Upper lobe of right lung (tissue), 1 donor: ENCODE measurements around the gene RNF186. TPM values are rescaled to one million over a fixed set of nuclear protein-coding genes. Genes with fewer than 3 reads are reported as not detected.
"Not testable (repeated sequence)": the region's sequence is repeated elsewhere in the genome, so short reads cannot be mapped to it uniquely, and the experiment has no call there.

Source experiments
- ATAC-seq: fragments of 200-7000 bp; cut with Tn5 transposase; one replicate; pipeline ENCODE4 v1.9.1; 2020; ENCODE audit warnings: mild to moderate bottlenecking, moderate library complexity
- DNase-seq: peaks from one replicate; pipeline ENCODE4 v3.0.0-alpha.2; 2020
- H3K27ac ChIP-seq: fragments of 200-600 bp; one replicate; pipeline ENCODE4 v1.8.0; 2022
- H3K27me3 ChIP-seq: fragments of 200-600 bp; one replicate; pipeline ENCODE4 v1.8.0; 2022; ENCODE audit warnings: mild to moderate bottlenecking
- H3K36me3 ChIP-seq: fragments of 200-600 bp; one replicate; pipeline ENCODE4 v1.8.0; 2022
- H3K4me1 ChIP-seq: fragments of 200-600 bp; one replicate; pipeline ENCODE4 v1.8.0; 2022
- H3K4me3 ChIP-seq: fragments of 200-600 bp; one replicate; pipeline ENCODE4 v1.8.0; 2022; ENCODE audit warnings: mild to moderate bottlenecking
- H3K9me3 ChIP-seq: fragments of 200-600 bp; one replicate; pipeline ENCODE4 v1.8.0; 2022
- intact Hi-C: fragments of 100-400 bp; cut with DNase I; formaldehyde crosslinking; loops from one replicate; pipeline ENCODE4 v1.11.0; 2022
- total RNA-seq: library from RNA; stranded (reverse); fragmentation: NEBNext Ultra II Directional; extraction: Animal tissue kit (Norgen Biotek cat#: 25700); gene quantifications from one replicate; pipeline ENCODE4 v1.2.1, GENCODE V29; 2021
- TF ChIP-seq, protein P1 (sequence below): fragments of 200-600 bp; IDR thresholded peaks from one replicate; pipeline ENCODE4 v1.8.0; 2022; ENCODE audit warnings: antibody characterized with exemption
- donor health status: DM: no; HTN: yes; CAD: no; lungs with severe emphysema.

RNF186 gene
- total RNA-seq, 1 donor from 2014 or later = not detected

DNA sequence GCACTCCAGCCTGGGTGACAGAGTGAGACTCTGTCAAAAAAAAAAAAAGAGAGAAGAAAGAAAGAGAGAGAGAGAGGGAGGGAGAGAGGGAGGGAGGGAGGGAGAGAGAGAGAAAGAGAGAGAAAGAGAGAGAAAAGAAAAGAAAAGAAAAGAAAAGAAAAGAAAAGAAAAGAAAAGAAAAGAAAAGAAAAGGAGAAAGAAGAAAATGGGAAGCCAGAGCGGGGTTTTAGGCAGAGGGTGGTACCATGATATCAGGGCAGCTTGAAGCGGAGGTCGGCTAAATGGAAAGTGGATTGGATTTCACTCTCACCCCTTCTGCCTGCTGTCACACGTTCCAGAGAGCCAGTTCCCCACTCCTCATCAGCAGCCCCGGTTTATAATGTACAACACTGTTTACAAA lies 17.3 kb downstream of the RNF186 start:
- no peaks in the 10 kb centered on the region for H3K9me3 ChIP-seq

DNA sequence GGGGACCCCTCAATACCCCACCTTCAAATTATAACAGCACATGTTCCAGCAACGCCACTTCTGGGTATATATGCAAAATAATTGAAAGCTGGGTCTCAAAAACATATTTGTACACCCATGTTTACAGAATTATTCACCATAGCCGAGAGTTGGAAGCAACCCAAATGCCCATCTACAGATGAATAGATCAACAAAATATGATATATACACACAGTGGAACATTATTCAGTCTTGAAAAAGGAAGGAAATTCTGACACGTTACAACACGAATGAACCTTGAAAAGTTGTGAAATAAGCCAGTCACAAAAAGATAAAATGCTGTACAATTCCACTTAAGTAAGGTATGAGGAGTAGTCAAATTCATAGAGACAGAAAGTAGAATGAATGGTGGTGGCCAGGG lies 20.5 kb downstream of the RNF186 start:
- no peak overlapping the region for H3K27ac ChIP-seq
- no peak for DNase-seq
- TF ChIP-seq, protein P1, sequence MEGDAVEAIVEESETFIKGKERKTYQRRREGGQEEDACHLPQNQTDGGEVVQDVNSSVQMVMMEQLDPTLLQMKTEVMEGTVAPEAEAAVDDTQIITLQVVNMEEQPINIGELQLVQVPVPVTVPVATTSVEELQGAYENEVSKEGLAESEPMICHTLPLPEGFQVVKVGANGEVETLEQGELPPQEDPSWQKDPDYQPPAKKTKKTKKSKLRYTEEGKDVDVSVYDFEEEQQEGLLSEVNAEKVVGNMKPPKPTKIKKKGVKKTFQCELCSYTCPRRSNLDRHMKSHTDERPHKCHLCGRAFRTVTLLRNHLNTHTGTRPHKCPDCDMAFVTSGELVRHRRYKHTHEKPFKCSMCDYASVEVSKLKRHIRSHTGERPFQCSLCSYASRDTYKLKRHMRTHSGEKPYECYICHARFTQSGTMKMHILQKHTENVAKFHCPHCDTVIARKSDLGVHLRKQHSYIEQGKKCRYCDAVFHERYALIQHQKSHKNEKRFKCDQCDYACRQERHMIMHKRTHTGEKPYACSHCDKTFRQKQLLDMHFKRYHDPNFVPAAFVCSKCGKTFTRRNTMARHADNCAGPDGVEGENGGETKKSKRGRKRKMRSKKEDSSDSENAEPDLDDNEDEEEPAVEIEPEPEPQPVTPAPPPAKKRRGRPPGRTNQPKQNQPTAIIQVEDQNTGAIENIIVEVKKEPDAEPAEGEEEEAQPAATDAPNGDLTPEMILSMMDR = no peak
- H3K4me1 ChIP-seq = no peaks in the 10 kb centered on the region
- intact Hi-C loops = no loop called here
- no peaks in the 10 kb centered on the region for H3K27me3 ChIP-seq
- H3K4me3 ChIP-seq = no peak overlapping the region
- H3K9me3 ChIP-seq = no peaks in the 10 kb centered on the region
- H3K36me3 ChIP-seq = no peaks in the 10 kb centered on the region
- ATAC-seq = no peak

More for the DNA sequence above, 17.3 kb downstream of the RNF186 start:
- Histone ChIP-seq H3K4me1 (peaks cover 5% of the 10 kb centered on the region), H3K4me3 (no peak overlapping the region), H3K36me3 (no peaks in the 10 kb centered on the region), H3K27ac (no peak overlapping the region), H3K27me3 (no peaks in the 10 kb centered on the region)
- DNase-seq = no peak
- ATAC-seq = no peak
- intact Hi-C loops = no loop called here
- TF ChIP-seq, protein P1 = no peak

DNA sequence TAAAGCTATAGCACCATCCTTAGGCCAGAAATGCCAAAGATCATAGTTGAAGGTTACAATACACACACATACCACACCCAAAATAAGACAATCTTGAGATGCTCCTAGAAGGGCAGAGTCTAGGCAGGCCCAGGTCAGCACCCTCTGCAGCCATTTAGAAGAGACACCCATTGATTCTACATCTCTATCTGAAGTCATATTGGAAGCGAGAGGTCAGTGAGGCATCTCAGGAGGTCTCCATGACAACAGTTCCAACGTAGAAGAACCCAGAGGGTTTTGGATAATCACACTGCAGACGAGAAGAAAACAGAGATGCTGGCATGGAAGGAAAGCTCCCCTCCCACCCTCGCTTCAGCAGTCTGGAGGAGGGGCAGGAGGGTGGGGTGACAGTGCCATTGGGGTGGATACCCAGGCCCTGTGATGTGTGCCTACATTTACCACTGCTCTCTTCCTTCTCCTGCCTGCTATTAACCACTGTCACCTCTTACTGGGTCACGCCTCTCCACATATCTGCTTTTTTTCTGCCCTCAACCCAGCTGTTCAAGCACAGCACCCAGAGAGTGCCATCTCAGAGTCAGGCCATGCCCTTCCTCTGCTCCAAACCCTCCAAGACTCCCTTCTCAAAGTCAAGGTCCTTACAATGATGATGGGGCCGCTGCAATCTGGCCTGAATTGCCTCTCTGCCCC lies 21.6 kb downstream of the RNF186 start:
- DNase-seq (no peak), ATAC-seq (no peak)
- intact Hi-C loops = no loop called here

DNA sequence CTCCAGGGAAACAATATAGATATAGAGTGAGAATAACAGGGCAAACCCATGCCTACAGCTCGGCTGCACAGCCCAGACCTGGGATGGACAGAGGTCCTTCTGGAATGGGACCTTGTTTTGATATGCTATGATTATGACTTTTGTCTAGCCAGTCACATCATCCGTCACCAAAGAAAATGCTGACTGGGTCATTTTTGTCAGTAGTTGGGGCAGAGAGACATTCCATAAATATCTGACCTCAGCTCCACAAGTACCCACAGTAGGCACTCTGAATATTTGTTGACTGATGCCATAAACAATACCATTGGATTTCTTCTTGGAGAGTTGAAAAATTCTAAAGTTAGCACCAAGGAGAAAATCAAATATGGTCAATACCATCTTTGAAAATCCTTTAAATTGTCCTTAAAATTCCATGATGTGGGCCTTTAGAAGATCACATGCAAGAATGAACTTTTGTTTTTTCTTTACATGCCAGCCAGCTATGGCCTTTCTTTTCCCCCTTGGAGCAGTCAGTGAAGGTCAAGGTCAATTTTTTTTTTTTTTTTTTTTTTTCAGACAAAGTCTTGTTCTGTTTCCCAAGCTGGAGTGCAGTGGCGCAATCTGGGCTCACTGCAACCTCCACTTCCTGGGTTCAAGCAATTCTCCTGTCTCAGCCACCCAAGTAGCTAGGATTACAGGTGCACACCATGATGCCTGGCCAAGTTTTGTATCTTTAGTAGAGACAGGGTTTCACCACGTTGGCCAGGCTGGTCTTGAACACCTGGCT lies 22.7 kb downstream of the RNF186 start:
- Histone ChIP-seq H3K9me3 (no peaks in the 10 kb centered on the region), H3K36me3 (no peaks in the 10 kb centered on the region), H3K4me3 (no peak overlapping the region), H3K27me3 (no peaks in the 10 kb centered on the region), H3K27ac (no peak overlapping the region), H3K4me1 (no peaks in the 10 kb centered on the region)
- TF ChIP-seq, protein P1 = no peak
- ATAC-seq = peak; percentile 47
- no peak for DNase-seq
- intact Hi-C loops = no loop called here

More for the DNA sequence above, 21.6 kb downstream of the RNF186 start:
- Histone ChIP-seq H3K4me3 (no peak overlapping the region), H3K27me3 (no peaks in the 10 kb centered on the region), H3K27ac (no peak overlapping the region), H3K9me3 (no peaks in the 10 kb centered on the region), H3K36me3 (no peaks in the 10 kb centered on the region), H3K4me1 (no peaks in the 10 kb centered on the region)
- TF ChIP-seq, protein P1 = no peak

DNA sequence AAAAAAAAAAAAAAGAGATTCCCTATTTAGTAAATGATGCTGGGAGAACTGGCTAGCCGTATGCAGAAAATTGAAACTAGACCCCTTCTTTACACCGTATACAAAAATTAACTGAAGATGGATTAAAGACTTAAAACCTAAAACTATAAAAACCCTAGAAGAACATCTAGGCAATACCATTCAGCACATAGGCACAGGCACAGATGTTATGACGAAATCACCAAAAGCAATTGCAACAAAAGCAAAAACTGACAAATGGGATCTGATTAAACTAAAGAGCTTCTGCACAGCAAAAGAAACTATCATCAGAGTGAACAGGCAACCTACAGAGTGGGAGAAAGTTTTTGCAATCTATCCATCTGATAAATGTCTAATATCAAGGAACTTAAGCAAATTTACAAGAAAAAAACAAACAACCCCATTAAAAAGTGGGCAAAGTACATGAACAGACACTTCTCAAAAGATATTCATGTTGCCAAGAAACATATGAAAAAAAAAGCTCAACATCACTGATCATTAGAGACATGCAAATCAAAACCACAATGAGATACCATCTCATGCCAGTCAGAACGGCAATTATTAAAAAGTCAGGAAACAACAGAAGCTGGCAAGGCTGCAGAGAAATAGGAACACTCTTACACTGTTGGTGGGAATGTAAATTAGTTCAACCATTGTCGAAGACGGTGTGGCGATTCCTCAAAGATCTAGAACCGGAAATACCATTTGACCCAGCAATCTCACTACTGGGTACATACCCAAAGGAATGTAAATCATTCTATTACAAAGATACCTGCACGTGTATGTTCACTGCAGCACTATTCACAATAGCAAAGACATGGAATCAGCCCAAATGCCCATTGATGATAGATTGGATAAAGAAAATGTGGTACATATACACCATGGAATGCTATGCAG lies 24.8 kb downstream of the RNF186 start:
- H3K9me3 ChIP-seq, DNase-seq, H3K27ac ChIP-seq, ATAC-seq, H3K27me3 ChIP-seq, H3K4me1 ChIP-seq, H3K4me3 ChIP-seq, intact Hi-C loops: not testable (repeated sequence)
- H3K36me3 ChIP-seq = peaks cover 12% of the 10 kb centered on the region
